ENCODE measurements around the gene RGS19.

Gene RGS19

GRCh38 chr20:64101731-64102621 is 22.7 kb upstream of the RGS19 start:
- peak; percentile 46 for TF ChIP-seq CTCF (conservative IDR thresholded peaks at IDR 0.05; ENCODE audit: low read depth, low read length)
- no peak for DNase-seq (ENCODE audit: low read depth)
- no peak overlapping the region for H3K4me3 ChIP-seq (ENCODE audit: low read depth, low read length)

DNA sequence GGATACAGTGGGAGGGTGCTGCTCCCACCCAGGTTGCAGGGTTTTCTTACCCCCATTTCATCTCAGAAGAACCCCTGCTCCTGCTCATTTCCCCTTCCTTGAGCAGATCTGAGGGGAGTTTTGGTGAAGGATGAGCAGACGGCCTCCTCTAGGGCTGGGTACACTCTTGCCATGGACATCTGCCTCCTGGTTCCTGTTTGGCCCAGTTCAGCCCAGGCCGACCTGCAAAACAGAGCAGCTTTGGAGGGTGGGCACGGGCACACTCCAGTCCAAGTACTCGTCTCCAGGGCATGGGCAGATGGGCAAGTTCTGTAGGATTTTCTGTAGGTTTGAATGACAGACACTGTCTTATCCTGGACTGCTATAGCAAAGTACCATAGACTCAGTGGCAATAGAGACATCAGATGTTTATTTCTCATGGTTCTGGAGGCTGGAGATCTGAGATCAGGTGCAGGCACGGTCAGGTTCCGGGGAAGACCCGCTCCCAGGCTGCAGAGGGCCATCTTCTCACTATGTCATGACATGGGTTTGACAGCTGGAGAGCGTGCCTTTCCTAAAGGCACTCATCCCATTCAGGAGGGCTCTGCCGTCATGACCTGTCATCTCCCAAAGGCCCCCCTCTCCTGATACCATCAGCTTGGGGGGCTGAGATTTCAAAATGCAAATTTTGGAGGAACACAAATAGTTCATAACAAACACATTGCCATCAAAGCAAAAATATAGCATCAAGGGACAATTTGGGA is 21.8 kb upstream of the RGS19 start:
- no peak for TF ChIP-seq CTCF (conservative IDR thresholded peaks at IDR 0.05; ENCODE audit: low read depth, low read length)
- no peak overlapping the region for H3K4me3 ChIP-seq (ENCODE audit: low read depth, low read length)
- no peak for DNase-seq (ENCODE audit: low read depth)

DNA sequence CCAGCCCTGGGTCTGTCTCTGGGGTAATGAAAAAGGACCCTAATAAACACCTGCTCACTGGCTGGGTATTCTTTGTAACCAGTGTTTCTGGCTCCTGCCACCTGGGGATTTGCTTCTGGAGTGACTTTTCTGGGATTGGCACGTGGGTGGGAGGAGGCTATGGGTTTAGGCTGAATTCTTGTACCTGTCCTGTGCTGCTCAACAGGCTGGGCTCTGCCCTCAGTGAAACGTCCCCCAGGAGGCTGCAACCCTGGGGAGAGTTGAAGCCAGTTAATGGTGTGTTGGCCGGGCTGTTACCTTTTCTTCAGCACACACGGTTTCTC is 21.2 kb upstream of the RGS19 start:
- H3K4me3 ChIP-seq (ENCODE audit: low read depth, low read length), result no peak overlapping the region
- TF ChIP-seq CTCF (conservative IDR thresholded peaks at IDR 0.05; ENCODE audit: low read depth, low read length), result no peak
- DNase-seq (ENCODE audit: low read depth), result no peak

GRCh38 chr20:64099880-64100565 is 20.7 kb upstream of the RGS19 start:
- no peak overlapping the region for H3K4me3 ChIP-seq (ENCODE audit: low read depth, low read length)
- DNase-seq (ENCODE audit: low read depth), result no peak
- no peak for TF ChIP-seq CTCF (conservative IDR thresholded peaks at IDR 0.05; ENCODE audit: low read depth, low read length)

DNA sequence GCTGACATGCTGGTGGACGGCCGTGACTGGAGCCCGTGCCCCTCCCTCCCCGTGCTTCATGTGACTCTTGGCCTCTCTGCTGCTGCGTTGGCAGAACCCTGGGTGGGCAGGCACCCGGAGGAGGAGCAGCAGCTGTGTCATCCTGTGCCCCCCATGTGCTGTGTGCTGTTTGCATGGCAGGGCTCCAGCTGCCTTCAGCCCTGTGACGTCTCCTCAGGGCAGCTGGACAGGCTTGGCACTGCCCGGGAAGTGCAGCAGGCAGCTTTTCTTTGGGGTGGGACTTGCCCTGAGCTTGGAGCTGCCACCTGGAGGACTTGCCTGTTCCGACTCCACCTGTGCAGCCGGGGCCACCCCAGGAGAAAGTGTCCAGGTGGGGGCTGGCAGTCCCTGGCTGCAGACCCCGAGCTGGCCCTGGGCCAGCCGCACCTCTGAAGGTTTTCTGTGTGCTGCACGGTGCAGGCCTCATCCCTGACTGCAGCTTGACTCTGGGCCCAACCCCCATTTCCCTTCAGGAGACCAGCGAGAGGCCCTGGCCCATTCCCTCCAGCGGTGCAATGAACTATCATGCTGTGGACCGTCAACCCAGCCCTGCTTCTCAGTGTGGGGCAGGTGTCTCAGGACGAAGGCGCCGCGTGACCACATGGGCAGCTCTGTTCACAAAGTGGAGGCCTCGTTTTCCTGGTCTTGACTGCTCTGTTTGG is 19.9 kb upstream of the RGS19 start:
- TF ChIP-seq CTCF (conservative IDR thresholded peaks at IDR 0.05; ENCODE audit: low read depth, low read length), result no peak

GRCh38 chr20:64098471-64099013 is 19.2 kb upstream of the RGS19 start:
- no peak for DNase-seq (ENCODE audit: low read depth)
- no peak overlapping the region for H3K4me3 ChIP-seq (ENCODE audit: low read depth, low read length)
- TF ChIP-seq CTCF (conservative IDR thresholded peaks at IDR 0.05; ENCODE audit: low read depth, low read length), result no peak

More for the DNA sequence above, 19.9 kb upstream of the RGS19 start:
- no peak for DNase-seq (ENCODE audit: low read depth)
- H3K4me3 ChIP-seq (ENCODE audit: low read depth, low read length), result no peak overlapping the region
